Transverse colon (tissue), 4 donors: ENCODE measurements around the gene FBXO17.

Experiments
- CTCF ChIP-seq, 5 experiments: fragments of 200-600 bp in 3 of 5; fragments of 450-650 bp in 2 of 5; sonication (generic) in 3 of 5; IDR thresholded peaks; 1 replicate in 2 of 5; 2 replicates in 3 of 5; pipeline ENCODE4 v1.5.1; 2016 to 2017; ENCODE audit warnings: antibody characterized with exemption in 5 of 5, inconsistent platforms in 3 of 5, mild to moderate bottlenecking in 2 of 5, moderate library complexity in 1 of 5
- EP300 ChIP-seq: sonication (generic); formaldehyde crosslinking; IDR thresholded peaks from one replicate; pipeline ENCODE4 v1.6.1; 2017; ENCODE audit warnings: antibody characterized with exemption, low read depth
- POLR2A ChIP-seq: fragments of 450-650 bp; IDR thresholded peaks from one replicate; pipeline ENCODE4 v1.6.1; 2016; ENCODE audit warnings: antibody characterized with exemption, mild to moderate bottlenecking, moderate library complexity
- POLR2AphosphoS5 ChIP-seq, 3 donors: sonication (generic); formaldehyde crosslinking; IDR thresholded peaks; one replicate each; pipeline ENCODE4 v1.6.1; 2016; ENCODE audit warnings: antibody characterized with exemption in 3 of 3

- no peak for TF ChIP-seq POLR2AphosphoS5 (IDR thresholded peaks at IDR 0.05)
- TF ChIP-seq CTCF (IDR thresholded peaks at IDR 0.05), result no peak
- TF ChIP-seq POLR2A, result no peak
- no peak for TF ChIP-seq EP300
Measured at GRCh38 chr19:38980583-38981374, 5.2 kb upstream of the FBXO17 start.
